ENCODE data around the gene ELMO1.

DNA sequence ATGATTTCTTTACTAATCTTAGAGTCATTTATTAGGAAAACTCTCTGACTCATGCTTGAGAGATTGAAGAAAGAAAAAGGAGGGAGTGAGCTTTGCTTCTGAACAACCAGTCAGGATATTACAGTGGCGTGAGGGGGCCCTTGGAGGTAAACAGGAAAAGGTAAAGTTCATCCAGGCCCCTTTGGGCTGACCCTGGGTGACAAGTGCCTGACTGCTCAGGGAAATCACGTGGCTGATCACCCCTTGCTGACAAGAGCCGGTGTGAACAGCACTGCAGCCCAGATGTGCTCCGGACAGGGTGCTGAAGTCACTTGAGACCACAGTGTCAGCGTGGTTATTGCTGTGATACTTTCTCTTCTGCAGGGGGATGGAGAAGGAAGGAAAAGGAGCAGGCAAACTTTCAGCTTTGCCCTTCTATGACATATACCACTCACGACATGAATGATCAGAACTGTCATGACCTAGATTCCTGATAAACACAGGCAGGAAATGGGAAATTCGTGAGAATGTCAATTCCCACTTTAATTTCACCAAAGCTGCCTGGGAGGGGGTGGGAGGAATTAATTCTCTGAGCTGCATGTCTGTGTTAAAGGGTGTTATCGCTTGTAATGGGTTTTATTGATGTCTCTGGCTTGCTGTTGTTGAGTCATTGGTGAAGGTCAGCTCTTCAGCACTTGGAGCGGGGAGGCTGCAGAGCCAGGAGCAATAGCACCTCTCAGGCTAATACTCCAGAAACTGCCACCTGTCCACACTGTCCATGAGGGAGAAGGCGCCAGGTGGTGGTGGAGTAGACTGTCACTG lies 584.6 kb downstream of the ELMO1 start:
- TF ChIP-seq MYC (IDR thresholded peaks at IDR 0.05; ENCODE audit: low read depth, low read length) = no peak
- TF ChIP-seq, protein P1, sequence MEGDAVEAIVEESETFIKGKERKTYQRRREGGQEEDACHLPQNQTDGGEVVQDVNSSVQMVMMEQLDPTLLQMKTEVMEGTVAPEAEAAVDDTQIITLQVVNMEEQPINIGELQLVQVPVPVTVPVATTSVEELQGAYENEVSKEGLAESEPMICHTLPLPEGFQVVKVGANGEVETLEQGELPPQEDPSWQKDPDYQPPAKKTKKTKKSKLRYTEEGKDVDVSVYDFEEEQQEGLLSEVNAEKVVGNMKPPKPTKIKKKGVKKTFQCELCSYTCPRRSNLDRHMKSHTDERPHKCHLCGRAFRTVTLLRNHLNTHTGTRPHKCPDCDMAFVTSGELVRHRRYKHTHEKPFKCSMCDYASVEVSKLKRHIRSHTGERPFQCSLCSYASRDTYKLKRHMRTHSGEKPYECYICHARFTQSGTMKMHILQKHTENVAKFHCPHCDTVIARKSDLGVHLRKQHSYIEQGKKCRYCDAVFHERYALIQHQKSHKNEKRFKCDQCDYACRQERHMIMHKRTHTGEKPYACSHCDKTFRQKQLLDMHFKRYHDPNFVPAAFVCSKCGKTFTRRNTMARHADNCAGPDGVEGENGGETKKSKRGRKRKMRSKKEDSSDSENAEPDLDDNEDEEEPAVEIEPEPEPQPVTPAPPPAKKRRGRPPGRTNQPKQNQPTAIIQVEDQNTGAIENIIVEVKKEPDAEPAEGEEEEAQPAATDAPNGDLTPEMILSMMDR (IDR thresholded peaks at IDR 0.05; ENCODE audit: low read depth, low read length) = no peak

Data from NB4 (cell line).